Stimulated activated CD8-positive, alpha-beta memory T cell treated with anti-CD3 and anti-CD28 coated beads, Interleukin-7, amount 100 ng/mL, for 4 hours (primary cell): ENCODE measurements around the gene SAMD15.
"Not testable (repeated sequence)": the region's sequence is repeated elsewhere in the genome, so short reads cannot be mapped to it uniquely, and the experiment has no call there.

Experiments
- DNase-seq, 2 donors: peaks; one replicate each; pipeline ENCODE4 v3.0.0-alpha.2; 2020; ENCODE audit warnings: low read depth in 2 of 2

Gene SAMD15

DNA sequence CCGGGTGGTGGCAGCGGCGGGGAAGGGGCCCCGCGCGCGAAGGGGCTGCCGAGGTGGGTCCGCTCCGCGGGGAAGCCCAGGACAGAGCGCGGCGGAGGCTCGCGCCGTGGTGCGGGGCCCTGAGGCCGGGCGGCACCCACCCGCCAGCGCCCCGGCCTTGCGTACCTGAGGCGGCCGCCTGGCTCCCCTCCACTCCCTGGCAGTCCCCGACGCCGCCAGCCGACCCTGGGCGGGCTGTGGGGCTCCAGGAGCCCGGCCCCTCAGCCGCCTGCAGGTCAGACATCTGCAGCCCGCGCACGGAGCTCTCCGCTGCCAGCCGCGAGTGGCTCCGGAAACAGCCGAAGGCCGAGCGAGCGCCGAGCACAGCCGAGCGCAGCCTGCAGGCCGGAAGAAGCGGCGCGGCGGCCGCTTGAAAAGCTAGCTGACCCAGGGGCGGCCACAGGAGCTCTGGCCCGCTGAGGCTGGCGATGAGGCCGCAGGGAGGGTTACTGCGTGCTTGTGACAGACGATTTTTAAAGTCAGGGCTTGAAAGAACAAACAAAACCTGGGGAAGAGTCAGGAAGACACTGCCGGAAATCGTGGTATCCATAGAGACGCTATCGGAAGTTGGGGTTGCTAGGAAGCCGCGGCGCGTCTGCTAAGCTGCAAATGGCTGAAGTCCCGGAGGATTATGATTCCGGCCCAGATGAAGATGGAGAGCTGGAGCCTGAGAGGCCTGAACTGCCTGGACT is at the start of gene SAMD15, which contains the start of gene TMED8:
SAMD15 (plus strand) TSS at position 609 of the 731 bp plus-strand sequence; CDS start at position 649, 40 bp downstream.
TMED8 (minus strand) TSS at position 324 of the 731 bp plus-strand sequence; CDS start at position 283, 41 bp downstream.
- peak; percentile 42 to 78 for DNase-seq

- no peak for DNase-seq
Measured at GRCh38 chr14:77329872-77330271, 47.3 kb upstream of the SAMD15 start.

GRCh38 chr14:77335576-77335975 is 41.6 kb upstream of the SAMD15 start:
- no peak for DNase-seq

DNA sequence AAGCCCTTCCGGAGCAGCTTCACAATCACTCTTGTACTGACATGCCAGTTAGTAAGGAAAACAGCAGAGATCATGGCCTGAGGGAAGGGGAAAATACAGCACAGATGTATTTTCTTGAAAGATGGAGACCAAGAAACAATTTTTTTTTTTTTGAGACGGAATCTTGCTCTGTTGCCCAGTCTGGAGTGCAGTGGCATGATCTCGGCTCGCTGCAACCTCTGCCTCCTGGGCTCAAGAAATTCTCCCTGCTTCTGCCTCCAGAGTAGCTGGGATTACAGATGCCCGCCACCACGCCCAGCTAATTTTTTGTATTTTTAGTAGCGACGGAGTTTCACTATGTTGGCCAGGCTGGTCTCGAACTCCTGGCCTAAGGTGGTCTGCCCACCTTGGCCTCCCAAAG is 39.9 kb upstream of the SAMD15 start:
- DNase-seq, result not testable (repeated sequence)

DNA sequence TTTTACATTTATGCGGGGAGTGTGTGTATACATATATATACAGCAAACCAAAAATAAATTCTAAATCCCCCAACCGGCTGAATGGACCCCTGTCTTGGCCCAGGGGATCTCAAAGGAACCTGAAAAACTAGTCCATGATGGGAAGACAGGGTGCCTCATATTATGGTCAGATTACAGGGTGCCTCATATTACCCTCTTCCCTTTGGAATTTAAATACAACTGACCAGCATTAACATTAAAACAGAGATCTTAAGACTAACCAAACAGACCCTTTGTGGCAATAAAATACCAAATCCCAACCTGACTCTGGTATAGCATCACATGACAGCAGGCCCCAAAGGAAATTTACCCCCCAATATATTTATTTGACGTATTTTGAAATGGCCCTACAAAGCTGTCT is 39.3 kb upstream of the SAMD15 start:
- no peak for DNase-seq

DNA sequence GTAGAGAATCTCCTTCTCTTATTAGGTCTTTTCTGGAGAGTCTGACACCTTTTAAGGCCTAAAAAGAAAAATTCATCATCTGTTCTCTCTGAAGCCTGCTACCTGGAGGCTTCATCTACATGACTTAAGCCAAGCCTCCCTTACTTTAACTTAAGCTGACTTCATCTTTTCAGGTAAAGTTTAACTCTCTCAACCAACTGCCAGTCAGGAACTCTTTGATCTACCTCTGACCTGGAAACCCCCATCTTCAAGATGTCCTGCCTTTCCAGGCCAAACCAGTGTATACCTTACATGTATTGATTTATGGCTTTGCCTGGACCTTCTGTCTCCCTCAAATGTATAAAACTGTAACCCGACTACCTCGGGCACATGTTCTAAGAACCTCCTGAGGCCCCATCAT is 38.9 kb upstream of the SAMD15 start:
- DNase-seq, result no peak

GRCh38 chr14:77339407-77339806 is 37.8 kb upstream of the SAMD15 start:
- no peak for DNase-seq

GRCh38 chr14:77340389-77340788 is 36.8 kb upstream of the SAMD15 start:
- no peak for DNase-seq

- DNase-seq, result no peak
Measured at GRCh38 chr14:77342726-77343397, 34.3 kb upstream of the SAMD15 start.

- DNase-seq, result no peak
Measured at GRCh38 chr14:77343662-77344061, 33.5 kb upstream of the SAMD15 start.

DNA sequence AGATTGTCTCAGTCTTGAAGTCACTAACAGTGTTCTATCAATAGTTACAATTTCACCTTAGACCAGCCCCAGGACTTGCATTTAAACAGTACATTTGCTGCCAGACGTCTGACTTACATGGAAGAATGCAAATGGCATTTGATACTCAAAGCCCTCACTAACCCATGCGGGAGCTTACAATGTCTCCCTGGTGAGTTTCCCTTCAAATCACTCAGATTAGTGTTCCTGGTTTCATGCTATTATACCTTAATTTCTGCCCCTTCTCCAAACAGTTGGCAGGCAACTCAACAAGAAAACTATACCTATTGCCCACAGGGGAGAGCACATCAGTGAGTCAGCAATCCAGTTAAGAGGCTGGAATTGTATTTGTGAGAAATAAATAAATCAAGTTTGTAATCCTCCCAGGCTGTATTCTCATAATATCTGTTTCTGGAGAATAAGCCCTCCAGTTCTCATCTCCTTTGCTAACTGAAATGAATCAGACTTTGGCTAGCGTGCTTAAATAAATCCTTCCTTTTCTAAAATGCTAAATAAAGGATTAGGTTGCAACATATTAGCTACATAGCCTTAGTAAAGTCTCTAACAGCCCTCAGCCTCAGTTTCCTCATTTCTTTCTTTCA is 32.7 kb upstream of the SAMD15 start:
- no peak for DNase-seq

DNA sequence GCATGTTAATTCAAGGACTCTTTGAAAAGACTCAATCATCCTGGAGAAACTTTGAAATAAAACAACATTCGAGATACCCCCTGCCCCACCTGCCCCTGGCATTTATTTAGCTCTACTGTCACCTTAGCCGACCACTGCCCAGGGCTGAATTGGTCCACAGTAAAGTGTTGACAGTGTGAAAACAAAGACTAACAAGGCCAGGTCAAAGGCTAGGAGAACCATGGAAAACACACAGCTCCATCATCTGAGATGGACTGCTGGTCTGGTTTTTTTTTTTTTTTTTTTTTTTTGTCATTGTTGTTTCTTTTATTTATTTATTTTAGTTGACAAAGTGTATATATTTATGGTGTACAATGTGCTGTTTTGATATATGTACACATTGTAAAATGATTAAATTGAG is 30.7 kb upstream of the SAMD15 start:
- DNase-seq, result no peak

GRCh38 chr14:77347751-77348150 is 29.4 kb upstream of the SAMD15 start:
- no peak for DNase-seq

GRCh38 chr14:77353469-77354141 is 23.6 kb upstream of the SAMD15 start:
- DNase-seq, result no peak

GRCh38 chr14:77355811-77356210 is 21.4 kb upstream of the SAMD15 start:
- no peak for DNase-seq

DNA sequence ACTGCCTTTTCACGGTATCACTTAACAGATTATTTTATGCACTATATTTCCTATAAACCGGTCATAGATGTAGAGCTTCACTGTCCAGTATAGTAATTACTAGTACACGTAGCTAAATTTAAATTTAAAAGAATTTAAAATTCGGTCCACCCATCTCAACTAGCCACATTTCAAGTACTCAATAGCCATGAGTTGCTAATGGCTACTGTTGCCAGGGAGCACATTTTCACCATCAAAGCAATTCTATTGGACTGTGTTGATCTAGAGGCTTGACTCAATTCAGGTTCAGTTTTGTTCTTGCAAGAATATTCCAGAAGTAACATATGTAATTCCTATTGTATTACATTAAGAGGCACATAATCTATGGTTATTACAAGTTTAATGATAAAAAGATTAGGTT is 20.3 kb upstream of the SAMD15 start:
- DNase-seq, result no peak

DNA sequence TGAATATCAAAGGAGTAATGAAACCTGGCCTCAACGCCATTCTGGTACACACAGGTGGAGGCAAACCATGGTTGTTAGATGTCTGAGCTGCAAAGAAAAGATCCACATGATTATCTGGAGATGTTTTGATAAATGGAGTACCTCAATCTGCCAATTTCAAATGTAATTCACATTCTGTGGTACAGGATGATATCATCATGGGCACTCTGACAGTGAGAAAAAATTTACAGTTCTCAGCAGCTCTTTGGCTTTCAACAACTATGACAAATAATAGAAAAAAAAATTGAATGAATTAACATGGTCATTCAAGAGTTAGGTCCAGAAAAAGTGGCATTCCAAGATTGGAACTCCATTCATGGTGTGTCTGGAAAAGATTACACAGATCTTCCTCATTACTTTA is 17.6 kb upstream of the SAMD15 start:
- no peak for DNase-seq

GRCh38 chr14:77364146-77364545 is 13.0 kb upstream of the SAMD15 start:
- DNase-seq, result no peak

- DNase-seq, result no peak
Measured at GRCh38 chr14:77369285-77369684, 7.9 kb upstream of the SAMD15 start.

- no peak for DNase-seq
Measured at GRCh38 chr14:77372304-77372841, 4.8 kb upstream of the SAMD15 start.

- DNase-seq, result no peak
Measured at GRCh38 chr14:77375164-77375950, 1.8 kb upstream of the SAMD15 start.
